ENCODE data around the gene CRTC3. TPM values are rescaled to one million over a fixed set of nuclear protein-coding genes. Genes with fewer than 3 reads are reported as not detected.

The CRTC3 gene
- total RNA-seq, 1 experiment from 2014 or later = 3.9 TPM

DNA sequence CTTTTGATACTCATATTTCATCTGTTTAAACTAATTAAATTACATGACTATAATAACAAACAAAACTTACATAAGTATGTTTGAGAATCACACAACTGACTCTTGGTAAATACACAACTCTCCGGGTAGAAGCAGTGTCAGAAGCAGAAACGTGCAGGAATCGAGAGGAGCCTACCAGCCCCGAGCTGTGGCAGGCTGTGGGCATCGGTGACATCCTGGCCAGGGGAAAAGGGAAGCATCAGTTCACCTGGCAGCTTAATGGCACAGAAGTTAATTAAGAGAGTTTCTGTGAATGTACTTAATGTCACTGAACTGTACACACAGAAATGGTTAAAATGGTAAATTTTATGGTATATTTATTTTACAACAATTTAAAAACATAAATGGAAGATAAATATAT, 90.2 kb downstream of the CRTC3 start:
- H2BK20ac ChIP-seq (ENCODE audit: low read depth, low read length, poor library complexity, severe bottlenecking) = no peak overlapping the region
- H3K79me1 ChIP-seq (ENCODE audit: insufficient read depth, low read depth, low read length, poor library complexity, severe bottlenecking) = no peaks in the 10 kb centered on the region
- H3K79me2 ChIP-seq (ENCODE audit: insufficient read depth, low read length) = no peaks in the 10 kb centered on the region
- no CpG with 5 or more reads among the region's 5 CpGs for WGBS (ENCODE audit: extremely low coverage, insufficient read length, low lambda C conversion rate)
- no peak overlapping the region for H3K14ac ChIP-seq (ENCODE audit: insufficient read depth, low read length)
- no peaks in the 10 kb centered on the region for H4K20me1 ChIP-seq (ENCODE audit: control insufficient read depth, insufficient read depth, insufficient read length)
- H2BK5ac ChIP-seq (ENCODE audit: insufficient read length, low read length) = no peak overlapping the region
- no peak overlapping the region for H3K4me2 ChIP-seq (ENCODE audit: insufficient read depth, insufficient read length, low read length)
- H3K4me1 ChIP-seq (ENCODE audit: insufficient read depth, low read length) = no peaks in the 10 kb centered on the region; the same call in 1 of the 2 replicates
- H3K9me3 ChIP-seq (ENCODE audit: control insufficient read depth, low read depth, low read length) = no peaks in the 10 kb centered on the region
- no peaks in the 10 kb centered on the region for H3K27me3 ChIP-seq (ENCODE audit: insufficient read depth, low read length)
- no peak overlapping the region for H3K27ac Mint-ChIP-seq
- no peak overlapping the region for H3K56ac ChIP-seq (ENCODE audit: insufficient read length, low read depth, low read length)
- no peak overlapping the region for H3K4ac ChIP-seq (ENCODE audit: low read depth, low read length)
- no peak overlapping the region for H3K18ac ChIP-seq (ENCODE audit: insufficient read length, low read depth, low read length)
- H3K23ac ChIP-seq (ENCODE audit: insufficient read length, low read depth, low read length) = no peak overlapping the region
- no peak overlapping the region for H2AK5ac ChIP-seq (ENCODE audit: insufficient read length, low read length)
- no peak for DNase-seq
- no peak overlapping the region for H4K5ac ChIP-seq (ENCODE audit: insufficient read length, low read depth, low read length)
- no peak overlapping the region for H2BK15ac ChIP-seq (ENCODE audit: low read depth, low read length)
- H3K27ac ChIP-seq (ENCODE audit: insufficient read length, low read depth, low read length) = no peak overlapping the region
- H3K36me3 Mint-ChIP-seq (ENCODE audit: insufficient read depth in 1 of 3, low read depth in 3 of 3) = no peaks in the 10 kb centered on the region
- H2BK12ac ChIP-seq (ENCODE audit: insufficient read length, low read depth, low read length) = no peak overlapping the region
- no peak overlapping the region for H2BK120ac ChIP-seq (ENCODE audit: low read depth, low read length, poor library complexity, severe bottlenecking)
- H3K9ac ChIP-seq (ENCODE audit: extremely low read depth, insufficient read length, low read length) = no peak overlapping the region
- H3K4me3 Mint-ChIP-seq = no peak overlapping the region
- no peak overlapping the region for H3T11ph ChIP-seq (ENCODE audit: low read length)
- no peak overlapping the region for H2AFZ ChIP-seq (ENCODE audit: low read length)
- H4K8ac ChIP-seq (replicated peaks; ENCODE audit: insufficient read length, low read depth, low read length) = no peak overlapping the region
- no peak overlapping the region for H4K91ac ChIP-seq (ENCODE audit: insufficient read length, low read depth, low read length)
- no peaks in the 10 kb centered on the region for H3K23me2 ChIP-seq (ENCODE audit: insufficient read length, low read depth, low read length, poor library complexity, severe bottlenecking)
- TF ChIP-seq, protein P1, sequence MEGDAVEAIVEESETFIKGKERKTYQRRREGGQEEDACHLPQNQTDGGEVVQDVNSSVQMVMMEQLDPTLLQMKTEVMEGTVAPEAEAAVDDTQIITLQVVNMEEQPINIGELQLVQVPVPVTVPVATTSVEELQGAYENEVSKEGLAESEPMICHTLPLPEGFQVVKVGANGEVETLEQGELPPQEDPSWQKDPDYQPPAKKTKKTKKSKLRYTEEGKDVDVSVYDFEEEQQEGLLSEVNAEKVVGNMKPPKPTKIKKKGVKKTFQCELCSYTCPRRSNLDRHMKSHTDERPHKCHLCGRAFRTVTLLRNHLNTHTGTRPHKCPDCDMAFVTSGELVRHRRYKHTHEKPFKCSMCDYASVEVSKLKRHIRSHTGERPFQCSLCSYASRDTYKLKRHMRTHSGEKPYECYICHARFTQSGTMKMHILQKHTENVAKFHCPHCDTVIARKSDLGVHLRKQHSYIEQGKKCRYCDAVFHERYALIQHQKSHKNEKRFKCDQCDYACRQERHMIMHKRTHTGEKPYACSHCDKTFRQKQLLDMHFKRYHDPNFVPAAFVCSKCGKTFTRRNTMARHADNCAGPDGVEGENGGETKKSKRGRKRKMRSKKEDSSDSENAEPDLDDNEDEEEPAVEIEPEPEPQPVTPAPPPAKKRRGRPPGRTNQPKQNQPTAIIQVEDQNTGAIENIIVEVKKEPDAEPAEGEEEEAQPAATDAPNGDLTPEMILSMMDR (conservative IDR thresholded peaks at IDR 0.05) = no peak
- peaks cover 9 to 23% of the 10 kb centered on the region in 2 experiments for H3K4me1 Mint-ChIP-seq
- H3K9me3 Mint-ChIP-seq = no peaks in the 10 kb centered on the region
- no peaks in the 10 kb centered on the region for H3K27me3 Mint-ChIP-seq (ENCODE audit: low read depth)
